Astrocyte (in vitro differentiated cells and primary cell): ENCODE results near the gene CD9. TPM values are rescaled to one million over a fixed set of nuclear protein-coding genes. Genes with fewer than 3 reads are reported as not detected.

ENCODE experiments used
- DNase-seq: peaks from one replicate; pipeline ENCODE4 v3.0.0-alpha.2; 2010; ENCODE audit warnings: low read depth
- FAIRE-seq: peaks from 2 replicates; lab custom pipeline; 2011; peaks lifted over from hg19 to GRCh38; lab: Jason Lieb, UNC
- H2AFZ ChIP-seq: 2 replicates; pipeline ENCODE4 v1.6.0; 2012; ENCODE audit warnings: low read depth, low read length, inconsistent platforms
- H3K27ac ChIP-seq: 2 replicates; pipeline ENCODE4 v1.5.1; 2011; ENCODE audit warnings: low read depth, low read length, inconsistent platforms
- H3K27me3 ChIP-seq: 2 replicates; pipeline ENCODE4 v1.6.0; 2011; ENCODE audit warnings: low read length, inconsistent platforms; ENCODE audit not compliant: insufficient read depth
- H3K36me3 ChIP-seq: 2 replicates; pipeline ENCODE4 v1.5.1; 2011; ENCODE audit warnings: low read length, inconsistent platforms; ENCODE audit not compliant: insufficient read depth
- H3K4me1 ChIP-seq: 2 replicates; pipeline ENCODE4 v1.5.1; 2011; ENCODE audit warnings: low read length, inconsistent platforms; ENCODE audit not compliant: insufficient read depth
- H3K4me2 ChIP-seq: 2 replicates; pipeline ENCODE4 v1.6.0; 2012; ENCODE audit warnings: low read length, inconsistent platforms
- H3K4me3 ChIP-seq: 2 replicates; pipeline ENCODE4 v1.5.1; 2011; ENCODE audit warnings: low read depth, mild to moderate bottlenecking, low read length, inconsistent platforms; ENCODE audit not compliant: insufficient read depth
- H3K79me2 ChIP-seq: 2 replicates; pipeline ENCODE4 v1.6.0; 2012; ENCODE audit warnings: mild to moderate bottlenecking, low read length, inconsistent platforms; ENCODE audit not compliant: insufficient read depth
- H3K9ac ChIP-seq: 2 replicates; pipeline ENCODE4 v1.6.0; 2012; ENCODE audit warnings: mild to moderate bottlenecking, low read length, inconsistent platforms
- H3K9me3 ChIP-seq: 2 replicates; pipeline ENCODE4 v1.5.1; 2012; ENCODE audit warnings: low read depth, mild to moderate bottlenecking, low read length, inconsistent platforms; ENCODE audit not compliant: insufficient read depth
- H4K20me1 ChIP-seq: 2 replicates; pipeline ENCODE4 v1.6.0; 2012; ENCODE audit warnings: low read length, inconsistent platforms; ENCODE audit not compliant: insufficient read depth
- H3K27ac Mint-ChIP-seq: one replicate; pipeline ENCODE4 v1.8.0; 2021; ENCODE audit warnings: mild to moderate bottlenecking, mixed read lengths; ENCODE audit not compliant: unreplicated experiment
- H3K27me3 Mint-ChIP-seq: one replicate; pipeline ENCODE4 v1.8.0; 2021; ENCODE audit warnings: low read depth, mixed read lengths; ENCODE audit not compliant: unreplicated experiment
- H3K36me3 Mint-ChIP-seq: one replicate; pipeline ENCODE4 v1.8.0; 2021; ENCODE audit warnings: low read depth, mixed read lengths; ENCODE audit not compliant: unreplicated experiment
- H3K4me1 Mint-ChIP-seq: one replicate; pipeline ENCODE4 v1.8.0; 2021; ENCODE audit warnings: low read depth, mixed read lengths; ENCODE audit not compliant: unreplicated experiment
- H3K4me3 Mint-ChIP-seq: one replicate; pipeline ENCODE4 v1.8.0; 2021; ENCODE audit warnings: mild to moderate bottlenecking, moderate library complexity, mixed read lengths; ENCODE audit not compliant: unreplicated experiment
- H3K9me3 Mint-ChIP-seq: one replicate; pipeline ENCODE4 v1.8.0; 2021; ENCODE audit warnings: mild to moderate bottlenecking, mixed read lengths; ENCODE audit not compliant: unreplicated experiment
- EZH2 ChIP-seq: IDR thresholded peaks from 2 replicates; pipeline ENCODE4 v1.6.1; 2012; ENCODE audit warnings: mild to moderate bottlenecking, low read length, inconsistent platforms; ENCODE audit not compliant: insufficient read depth
- total RNA-seq: library from RNA; stranded (reverse); gene quantifications from 2 replicates; pipeline ENCODE4 v1.2.1, GENCODE V29; 2021
- TF ChIP-seq, protein P1 (sequence below): IDR thresholded peaks from 2 replicates; pipeline ENCODE4 v1.5.1; 2011; ENCODE audit warnings: low read depth, mild to moderate bottlenecking, inconsistent platforms, low read length, moderate library complexity; ENCODE audit not compliant: insufficient read depth

The CD9 gene
- total RNA-seq, 1 donor from 2014 or later: 52.2 TPM

DNA sequence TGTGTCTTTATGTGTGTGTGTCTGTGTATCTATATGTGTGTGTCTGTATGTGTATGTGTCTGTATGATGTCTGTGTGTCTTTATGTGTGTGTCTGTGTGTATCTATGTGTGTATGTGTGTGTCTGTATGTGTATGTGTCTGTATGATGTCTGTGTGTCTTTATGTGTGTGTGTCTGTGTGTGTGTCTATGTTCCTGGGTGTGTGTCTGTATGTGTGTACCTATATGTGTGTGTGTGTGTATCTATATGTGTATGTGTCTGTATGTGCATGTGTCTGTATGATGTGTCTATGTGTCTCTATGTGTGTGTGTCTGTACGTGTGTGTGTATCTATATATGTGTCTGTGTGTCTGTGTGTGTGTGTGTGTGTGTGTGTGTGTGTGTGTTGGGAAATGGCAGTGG, 19.0 kb upstream of the CD9 start:
- Histone ChIP-seq H3K27ac (peak overlapping the region; percentile 52), H2AFZ (peak overlapping the region; percentile 72), H3K4me1 (peaks cover 40% of the 10 kb centered on the region), H3K4me3 (no peak overlapping the region), H4K20me1 (no peaks in the 10 kb centered on the region), H3K27me3 (no peaks in the 10 kb centered on the region), H3K9ac (peak overlapping the region; percentile 35), H3K9me3 (no peaks in the 10 kb centered on the region), H3K79me2 (no peaks in the 10 kb centered on the region), H3K36me3 (no peaks in the 10 kb centered on the region), H3K4me2 (peak overlapping the region; percentile 25)
- TF ChIP-seq, protein P1, sequence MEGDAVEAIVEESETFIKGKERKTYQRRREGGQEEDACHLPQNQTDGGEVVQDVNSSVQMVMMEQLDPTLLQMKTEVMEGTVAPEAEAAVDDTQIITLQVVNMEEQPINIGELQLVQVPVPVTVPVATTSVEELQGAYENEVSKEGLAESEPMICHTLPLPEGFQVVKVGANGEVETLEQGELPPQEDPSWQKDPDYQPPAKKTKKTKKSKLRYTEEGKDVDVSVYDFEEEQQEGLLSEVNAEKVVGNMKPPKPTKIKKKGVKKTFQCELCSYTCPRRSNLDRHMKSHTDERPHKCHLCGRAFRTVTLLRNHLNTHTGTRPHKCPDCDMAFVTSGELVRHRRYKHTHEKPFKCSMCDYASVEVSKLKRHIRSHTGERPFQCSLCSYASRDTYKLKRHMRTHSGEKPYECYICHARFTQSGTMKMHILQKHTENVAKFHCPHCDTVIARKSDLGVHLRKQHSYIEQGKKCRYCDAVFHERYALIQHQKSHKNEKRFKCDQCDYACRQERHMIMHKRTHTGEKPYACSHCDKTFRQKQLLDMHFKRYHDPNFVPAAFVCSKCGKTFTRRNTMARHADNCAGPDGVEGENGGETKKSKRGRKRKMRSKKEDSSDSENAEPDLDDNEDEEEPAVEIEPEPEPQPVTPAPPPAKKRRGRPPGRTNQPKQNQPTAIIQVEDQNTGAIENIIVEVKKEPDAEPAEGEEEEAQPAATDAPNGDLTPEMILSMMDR: no peak
- TF ChIP-seq EZH2: no peak
- Mint-ChIP-seq H3K4me1 (peaks cover 31% of the 10 kb centered on the region), H3K27ac (no peak overlapping the region), H3K36me3 (no peaks in the 10 kb centered on the region), H3K9me3 (peaks cover 9% of the 10 kb centered on the region), H3K27me3 (no peaks in the 10 kb centered on the region), H3K4me3 (no peak overlapping the region)
- no peak for FAIRE-seq
- no peak for DNase-seq

DNA sequence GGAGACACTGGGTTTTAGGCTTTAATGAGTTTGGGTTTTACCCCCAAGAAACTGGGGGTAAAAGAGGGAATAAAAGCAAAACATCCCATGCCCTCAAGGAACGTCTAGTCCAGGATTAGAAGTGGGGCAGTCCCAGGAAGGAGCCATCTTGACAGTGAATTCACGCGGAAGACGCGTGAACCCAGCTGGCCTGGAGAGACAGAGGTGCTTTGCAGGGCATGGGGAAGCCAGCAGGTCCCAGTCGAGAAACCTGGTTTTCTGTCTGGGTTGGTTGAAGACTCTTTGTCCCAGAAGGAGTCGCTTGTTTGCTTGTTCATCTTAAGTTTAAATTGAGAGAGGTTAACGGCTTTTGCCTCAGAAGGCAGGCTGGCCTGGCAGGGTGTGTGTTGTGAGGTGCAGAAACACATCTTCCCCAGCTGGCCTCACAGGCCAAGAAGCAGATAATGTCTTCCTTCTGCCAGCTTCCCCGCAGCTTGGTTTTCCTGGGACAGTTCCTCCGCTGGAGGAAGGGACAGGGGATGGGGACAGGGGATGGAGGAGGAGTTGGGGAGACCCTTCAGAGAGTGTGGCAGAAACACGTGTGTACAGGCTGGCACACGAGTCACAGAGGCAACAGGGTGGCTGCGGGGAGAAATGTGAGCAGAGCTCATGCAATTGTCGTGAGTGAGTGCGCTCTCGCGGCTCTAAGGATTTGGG, 18.5 kb upstream of the CD9 start:
- no peaks in the 10 kb centered on the region for H3K9me3 ChIP-seq
- Mint-ChIP-seq H3K4me1 (peaks cover 31% of the 10 kb centered on the region), H3K4me3 (no peak overlapping the region), H3K27me3 (no peaks in the 10 kb centered on the region), H3K27ac (no peak overlapping the region), H3K36me3 (no peaks in the 10 kb centered on the region), H3K9me3 (peaks cover 9% of the 10 kb centered on the region)
- no peaks in the 10 kb centered on the region for H3K79me2 ChIP-seq
- peak overlapping the region; percentile 62 for H3K4me2 ChIP-seq
- H3K27ac ChIP-seq: peak overlapping the region; percentile 52
- TF ChIP-seq EZH2: no peak
- TF ChIP-seq, protein P1: no peak
- no peak overlapping the region for H3K4me3 ChIP-seq
- H3K9ac ChIP-seq: peak overlapping the region; percentile 60
- H3K27me3 ChIP-seq: no peaks in the 10 kb centered on the region
- no peaks in the 10 kb centered on the region for H3K36me3 ChIP-seq
- no peaks in the 10 kb centered on the region for H4K20me1 ChIP-seq
- peak overlapping the region; percentile 53 for H2AFZ ChIP-seq
- DNase-seq (no peak), FAIRE-seq (no peak)
- H3K4me1 ChIP-seq: peaks cover 40% of the 10 kb centered on the region

DNA sequence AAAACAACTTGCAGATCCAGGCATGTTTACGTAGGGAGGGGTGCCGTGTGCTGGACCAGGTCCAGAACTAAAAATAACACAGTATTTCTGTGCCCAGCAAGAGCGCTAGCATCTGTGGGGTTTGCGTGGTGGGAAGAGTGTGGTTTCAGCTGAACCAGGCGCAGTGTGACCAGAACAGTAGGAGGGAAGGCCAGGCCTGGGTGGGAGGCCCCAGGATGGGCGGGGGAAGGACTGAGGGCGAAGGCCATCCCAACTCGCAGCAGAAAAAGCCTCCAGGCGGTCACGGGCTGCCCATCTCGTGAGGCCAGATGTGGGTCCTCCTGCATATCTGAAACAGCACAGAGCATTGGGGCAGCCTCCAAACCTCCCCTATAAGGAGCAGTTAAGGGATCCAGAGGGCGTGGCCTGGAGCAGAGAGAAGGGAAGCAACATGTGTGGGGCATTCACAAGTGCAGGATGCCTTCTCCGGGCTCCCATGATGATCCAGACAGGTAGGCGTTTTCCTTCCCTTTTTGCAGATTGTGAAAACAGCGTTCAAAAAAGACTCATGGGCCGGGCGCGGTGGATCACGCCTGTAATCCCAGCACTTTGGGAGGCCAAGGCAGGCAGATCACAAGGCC, 17.8 kb upstream of the CD9 start:
- no peak overlapping the region for H3K4me3 Mint-ChIP-seq

More for the DNA sequence above, 17.8 kb upstream of the CD9 start:
- peaks cover 40% of the 10 kb centered on the region for H3K4me1 ChIP-seq
- H4K20me1 ChIP-seq: no peaks in the 10 kb centered on the region
- Mint-ChIP-seq H3K9me3 (peaks cover 9% of the 10 kb centered on the region), H3K36me3 (no peaks in the 10 kb centered on the region), H3K27me3 (peaks cover 2% of the 10 kb centered on the region), H3K27ac (no peak overlapping the region), H3K4me1 (peaks cover 29% of the 10 kb centered on the region)
- no peak overlapping the region for H3K4me3 ChIP-seq
- no peaks in the 10 kb centered on the region for H3K79me2 ChIP-seq
- FAIRE-seq: no peak
- no peaks in the 10 kb centered on the region for H3K9me3 ChIP-seq
- H3K36me3 ChIP-seq: no peaks in the 10 kb centered on the region
- no peaks in the 10 kb centered on the region for H3K27me3 ChIP-seq
- peak overlapping the region; percentile 60 for H3K9ac ChIP-seq
- H3K4me2 ChIP-seq: peak overlapping the region; percentile 62
- no peak for TF ChIP-seq EZH2
- TF ChIP-seq, protein P1: no peak
- peak; percentile 65 for DNase-seq
- H3K27ac ChIP-seq: peak overlapping the region; percentile 52
- H2AFZ ChIP-seq: peak overlapping the region; percentile 53
